Activated CD4-positive, alpha-beta T cell treated with anti-CD3 and anti-CD28 coated beads, Interleukin-2, amount 50 U/mL, for 24 hours (primary cell): ENCODE data around the gene SECTM1.
"Not testable (repeated sequence)": the region's sequence is repeated elsewhere in the genome, so short reads cannot be mapped to it uniquely, and the experiment has no call there.

ENCODE experiments used
- DNase-seq, 2 donors: peaks; one replicate each; pipeline ENCODE4 v3.0.0-alpha.2; 2020; ENCODE audit warnings: low read depth in 1 of 2, low spot score in 1 of 2

Gene SECTM1

DNA sequence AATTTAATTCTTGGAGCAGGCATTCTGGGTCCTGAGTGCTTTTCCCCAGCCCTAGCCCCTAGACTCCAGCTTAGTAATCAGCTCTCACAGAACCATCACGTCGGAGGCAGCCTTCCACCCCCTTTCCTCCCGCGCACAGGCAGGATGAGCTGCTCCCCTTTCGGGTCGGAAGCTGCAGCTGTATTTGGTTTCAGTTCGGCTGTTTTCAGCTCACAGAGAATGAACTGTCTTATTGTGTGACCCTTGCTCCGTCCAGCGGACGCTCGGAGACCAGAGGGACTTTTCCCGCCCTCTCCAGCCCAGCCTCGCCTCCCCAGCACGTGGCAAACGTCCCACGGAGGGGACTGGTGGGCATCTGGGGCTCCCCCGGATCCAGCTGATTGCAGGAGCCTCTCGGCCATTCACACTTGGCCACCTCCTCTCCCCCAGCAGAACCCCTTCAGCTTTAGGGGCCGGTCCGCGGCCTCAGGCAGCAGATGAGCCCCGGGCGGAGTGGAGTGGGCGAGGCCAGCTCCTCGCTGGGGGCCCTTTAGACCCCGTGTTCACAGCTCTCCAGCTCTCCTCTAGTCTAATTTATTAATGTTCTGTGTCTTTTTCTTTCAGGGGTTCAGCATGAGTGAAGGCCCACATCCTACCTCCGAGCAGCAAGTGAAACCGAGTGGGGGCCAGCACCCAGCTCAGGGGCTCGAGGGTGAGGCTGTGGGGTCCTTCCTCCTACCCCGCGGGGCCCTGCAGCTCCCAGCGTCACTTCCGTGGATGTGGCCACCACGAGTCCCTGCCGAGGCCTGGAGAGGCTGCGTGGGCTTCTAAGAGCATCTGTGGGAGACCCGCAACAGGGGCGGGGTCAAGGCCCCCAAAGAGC, 37.1 kb upstream of the SECTM1 start:
- no peak for DNase-seq

GRCh38 chr17:82369211-82369610, 35.6 kb upstream of the SECTM1 start:
- no peak for DNase-seq

- no peak for DNase-seq
Measured at GRCh38 chr17:82367724-82368524, 34.4 kb upstream of the SECTM1 start.

GRCh38 chr17:82366749-82367148, 33.2 kb upstream of the SECTM1 start:
- no peak for DNase-seq

GRCh38 chr17:82365606-82366295, 32.2 kb upstream of the SECTM1 start:
- DNase-seq: no peak

- DNase-seq: no peak
Measured at GRCh38 chr17:82361885-82362633, 28.5 kb upstream of the SECTM1 start.

DNA sequence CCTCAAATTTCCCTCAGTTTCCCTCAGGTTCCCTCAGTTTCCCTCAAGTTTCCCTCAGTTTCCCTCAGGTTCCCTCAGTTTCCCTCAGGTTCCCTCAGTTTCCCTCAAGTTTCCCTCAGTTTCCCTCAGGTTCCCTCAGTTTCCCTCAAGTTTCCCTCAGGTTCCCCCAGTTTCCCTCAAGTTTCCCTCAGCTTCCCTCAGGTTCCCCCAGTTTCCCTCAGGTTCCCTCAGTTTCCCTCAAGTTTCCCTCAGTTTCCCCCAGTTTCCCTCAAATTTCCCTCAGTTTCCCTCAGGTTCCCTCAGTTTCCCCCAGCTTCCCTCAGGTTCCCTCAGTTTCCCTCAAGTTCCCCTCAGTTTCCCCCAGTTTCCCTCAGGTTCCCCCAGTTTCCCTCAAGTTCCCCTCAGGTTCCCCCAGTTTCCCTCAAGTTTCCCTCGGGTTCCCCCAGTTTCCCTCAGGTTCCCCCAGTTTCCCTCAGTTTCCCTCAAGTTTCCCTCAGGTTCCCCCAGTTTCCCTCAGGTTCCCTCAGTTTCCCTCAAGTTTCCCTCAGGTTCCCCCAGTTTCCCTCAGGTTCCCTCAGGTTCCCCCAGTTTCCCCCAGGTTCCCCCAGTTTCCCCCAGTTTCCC, 26.0 kb upstream of the SECTM1 start:
- not testable (repeated sequence) for DNase-seq

DNA sequence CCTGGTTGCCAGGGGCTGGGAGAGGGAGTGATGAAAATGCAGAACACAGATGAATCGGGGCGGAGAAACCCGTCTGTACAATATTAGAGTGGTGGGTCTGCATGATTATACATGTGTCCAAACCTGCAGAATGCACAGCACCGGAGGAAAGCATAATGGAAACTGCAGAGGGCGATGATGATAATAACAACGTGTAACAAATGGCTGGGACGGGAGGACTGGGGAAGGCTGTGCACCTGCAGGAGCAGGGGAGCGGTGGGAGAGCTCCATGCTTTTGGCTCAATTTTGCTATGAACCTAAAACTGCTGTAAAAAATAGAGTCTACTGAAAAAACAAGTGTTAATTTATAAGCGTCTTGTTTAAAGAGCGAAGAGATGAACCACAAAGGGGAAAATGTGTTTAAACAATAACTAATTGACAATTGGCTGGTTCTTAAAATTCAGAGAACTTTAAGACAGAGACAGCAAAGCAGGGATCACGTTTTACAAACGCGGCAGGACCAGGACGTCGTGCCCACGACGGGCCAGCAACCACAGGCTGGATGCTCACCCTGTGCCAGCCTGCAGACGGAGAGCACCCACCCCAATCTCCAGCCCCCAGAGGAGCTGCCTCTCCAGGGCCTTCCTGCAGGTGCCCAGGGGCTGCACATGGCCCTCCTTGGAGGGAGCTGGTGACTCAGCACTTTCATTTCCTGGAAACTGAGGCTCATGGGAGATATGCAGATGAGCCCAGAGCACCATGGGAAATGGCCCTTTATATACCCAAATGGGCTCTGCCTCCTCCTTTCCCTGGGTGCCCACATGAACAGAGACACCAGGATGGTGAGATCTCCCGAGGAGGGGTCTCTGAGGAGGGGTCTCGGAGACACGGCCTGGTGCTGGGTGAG, 25.1 kb upstream of the SECTM1 start, which contains the start of gene TEX19:
TSS of gene TEX19 (plus strand) at position 783 of the 886 bp plus-strand sequence. CDS start 2,904 bp downstream, outside the sequence.
- DNase-seq: no peak

GRCh38 chr17:82357394-82357793, 23.8 kb upstream of the SECTM1 start:
- no peak for DNase-seq

- DNase-seq: no peak
Measured at GRCh38 chr17:82356845-82357355, 23.3 kb upstream of the SECTM1 start.

- DNase-seq: no peak
Measured at GRCh38 chr17:82355770-82356427, 22.3 kb upstream of the SECTM1 start.

DNA sequence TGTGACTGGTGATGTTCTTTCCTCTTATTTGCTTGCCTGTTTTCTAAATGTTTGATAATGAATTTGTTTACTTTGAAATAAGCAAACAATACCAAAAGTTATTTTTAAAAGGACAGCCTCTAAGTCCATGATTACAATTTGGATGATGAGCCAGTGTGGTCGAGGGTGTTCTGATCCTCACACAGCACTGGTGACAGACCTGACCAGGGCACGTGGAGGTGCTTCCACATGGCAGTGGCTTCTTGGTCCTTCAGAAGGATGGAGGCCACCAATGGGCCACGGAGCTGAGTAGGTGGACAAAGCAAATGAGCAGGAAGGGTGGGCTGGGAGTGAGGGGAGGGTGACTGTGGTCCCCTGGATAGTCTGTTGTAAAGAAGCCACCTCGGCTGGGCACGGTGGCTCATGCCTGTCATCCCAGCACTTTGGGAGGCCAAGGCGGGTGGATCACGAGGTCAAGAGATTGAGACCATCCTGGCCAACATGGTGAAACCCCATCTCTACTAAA, 21.3 kb upstream of the SECTM1 start:
- no peak for DNase-seq

DNA sequence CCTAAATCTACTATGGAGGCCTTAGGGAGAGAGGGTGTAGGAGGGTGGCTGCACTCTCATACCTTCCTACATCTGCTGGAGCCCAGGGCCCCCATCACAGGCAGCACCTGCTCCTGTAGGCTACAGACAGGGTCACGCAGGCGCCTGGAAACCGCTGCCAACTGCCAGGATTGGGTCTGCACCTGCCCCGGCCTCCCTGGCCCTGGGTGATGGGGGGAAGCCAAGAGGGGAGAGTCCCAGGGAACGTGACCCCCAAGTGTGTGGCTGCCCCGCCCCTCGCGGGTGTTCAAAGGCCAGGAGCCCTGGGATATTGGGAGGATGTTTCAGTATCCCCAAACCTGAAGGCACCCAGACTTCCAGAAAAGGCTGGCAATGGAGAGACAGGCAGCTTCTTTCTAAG, 19.9 kb upstream of the SECTM1 start:
- DNase-seq: no peak

DNA sequence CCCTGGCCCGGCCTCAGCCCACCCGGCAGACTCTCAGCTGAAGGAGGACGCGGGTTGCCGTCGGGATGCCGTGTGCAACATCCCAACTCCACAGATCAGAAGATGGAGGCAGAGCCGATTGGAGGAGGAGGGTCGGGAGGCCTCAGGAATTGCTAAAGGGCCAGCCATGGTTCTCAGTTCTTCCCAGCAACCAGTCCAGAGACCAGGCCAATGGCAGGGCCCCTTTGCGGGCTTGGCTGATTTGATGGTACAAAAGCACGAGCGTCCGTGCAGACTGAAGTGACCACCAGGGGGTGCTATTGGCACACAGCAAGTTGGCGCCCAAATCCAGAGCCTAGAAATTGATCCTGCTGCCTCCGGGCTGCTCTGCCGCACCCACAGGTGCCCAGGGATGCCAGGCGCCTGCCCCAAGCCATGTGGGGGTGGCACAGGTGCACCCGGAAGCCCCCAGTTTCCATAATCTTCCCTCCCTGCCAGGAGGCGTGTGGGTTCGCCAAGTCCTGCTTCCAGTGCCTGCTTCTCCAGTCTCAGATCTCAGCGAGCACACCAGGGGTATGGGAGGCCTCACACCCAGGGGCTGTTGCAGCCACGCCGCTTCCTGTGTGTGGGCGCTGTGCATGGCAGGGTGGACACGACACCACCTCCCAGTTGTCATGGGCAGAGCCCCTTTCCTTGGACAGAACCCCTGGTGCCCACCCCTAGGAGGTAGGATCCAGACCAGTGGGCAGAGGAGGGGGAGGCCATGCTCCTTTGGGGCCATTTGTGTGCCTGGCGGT, 18.3 kb upstream of the SECTM1 start:
- peak; percentile 64 to 83 for DNase-seq

GRCh38 chr17:82351254-82351712, 17.7 kb upstream of the SECTM1 start:
- no peak for DNase-seq

DNA sequence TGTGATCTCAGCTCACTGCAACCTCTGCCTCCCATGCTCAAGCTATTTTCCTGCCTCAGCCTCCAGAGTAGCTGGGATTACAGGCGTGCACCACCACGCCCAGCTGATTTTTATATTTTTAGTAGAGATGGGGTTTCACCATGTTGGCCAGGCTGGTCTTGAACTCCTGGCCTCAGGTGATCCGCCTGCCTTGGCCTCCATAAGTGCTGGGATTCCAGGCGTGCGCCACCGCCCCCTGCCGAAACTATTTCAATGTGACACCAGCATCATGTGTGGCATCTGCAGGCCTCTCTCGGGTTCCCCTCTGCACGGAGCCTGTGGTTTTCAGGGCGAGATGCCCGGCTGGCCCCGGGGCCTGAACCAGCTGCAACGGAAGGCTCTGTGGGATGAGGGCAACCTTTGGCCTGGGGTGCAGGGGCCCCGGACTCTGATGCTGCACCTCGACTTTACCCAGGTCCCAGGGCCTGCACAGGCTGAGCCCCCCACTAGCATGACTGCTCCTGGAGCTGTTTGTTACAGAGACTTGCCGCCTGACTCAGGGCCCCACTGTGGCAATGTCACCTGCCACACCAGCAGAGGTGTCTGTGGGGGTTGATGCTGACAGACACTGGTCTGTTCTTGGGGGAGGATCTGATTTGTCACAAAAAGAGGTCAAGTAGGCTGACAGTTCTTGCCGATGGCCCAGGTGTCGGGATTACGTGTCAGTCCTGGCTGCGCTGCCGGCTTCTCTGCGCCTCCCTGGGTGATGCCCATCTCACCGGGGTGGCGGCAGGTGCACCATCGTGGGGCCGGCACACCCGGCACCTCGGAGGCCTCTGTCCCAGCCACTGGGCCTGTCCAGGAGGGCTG, 16.8 kb upstream of the SECTM1 start:
- peak in 1 of 2 donors; percentile 28 for DNase-seq

- no peak for DNase-seq
Measured at GRCh38 chr17:82349287-82349701, 15.7 kb upstream of the SECTM1 start.
